Sigmoid colon (tissue), 7 donors: ENCODE data around the gene TRIM37. TPM values are rescaled to one million over a fixed set of nuclear protein-coding genes. Genes with fewer than 3 reads are reported as not detected.
"Not testable (repeated sequence)": the region's sequence is repeated elsewhere in the genome, so short reads cannot be mapped to it uniquely, and the experiment has no call there.

Experiments used
- DNase-seq: peaks from one replicate; pipeline ENCODE4 v3.0.0-alpha.2; 2019
- H3K27ac ChIP-seq, 4 donors: fragments of 200-600 bp; sonication (generic); one replicate each; pipeline ENCODE4 v1.5.1; 2016 to 2019; ENCODE audit warnings: mild to moderate bottlenecking in 1 of 4
- H3K27me3 ChIP-seq, 3 donors: fragments of 200-600 bp; sonication (generic); one replicate each; pipeline ENCODE4 v1.5.1; 2019; ENCODE audit warnings: mild to moderate bottlenecking in 1 of 3
- H3K36me3 ChIP-seq, 4 donors: fragments of 200-600 bp; sonication (generic); one replicate each; pipeline ENCODE4 v1.5.1; 2016 to 2019
- H3K4me1 ChIP-seq, 4 donors: fragments of 200-600 bp; sonication (generic); one replicate each; pipeline ENCODE4 v1.5.1; 2017 to 2019
- H3K4me3 ChIP-seq, 4 donors: fragments of 200-600 bp; sonication (generic); one replicate each; pipeline ENCODE4 v1.5.1; 2017 to 2019; ENCODE audit warnings: mild to moderate bottlenecking in 2 of 4, moderate library complexity in 1 of 4
- H3K9me3 ChIP-seq, 4 donors: fragments of 200-600 bp in 3 of 4; sonication (generic) in 3 of 4; one replicate each; pipeline versions ENCODE4 v1.5.1 to v1.6.1; 2013 to 2019
- EP300 ChIP-seq, 4 donors: sonication (generic); formaldehyde crosslinking; IDR thresholded peaks; one replicate each; pipeline ENCODE4 v1.6.1; 2017; ENCODE audit warnings: antibody characterized with exemption in 4 of 4
- POLR2A ChIP-seq, 2 donors: fragments of 450-650 bp; IDR thresholded peaks; one replicate each; pipeline ENCODE4 v1.6.1; 2016; ENCODE audit warnings: antibody characterized with exemption in 2 of 2, mild to moderate bottlenecking in 2 of 2, moderate library complexity in 2 of 2
- POLR2AphosphoS5 ChIP-seq, 4 donors: sonication (generic); formaldehyde crosslinking; IDR thresholded peaks; one replicate each; pipeline ENCODE4 v1.6.1; 2017; ENCODE audit warnings: antibody characterized with exemption in 4 of 4
- WGBS, 2 donors: extraction: QIAGEN DNeasy Blood & Tissue Kit; methylation state at CpG; one replicate each; pipeline ENCODE4 v1.1.7; 2013; 5-methylcytosine and 5-hydroxymethylcytosine counted together
- intact Hi-C: fragments of 100-400 bp; cut with DNase I; formaldehyde crosslinking; loops from one replicate; pipeline ENCODE4 v1.15.1; 2023
- polyA plus RNA-seq, 3 donors: library from polyadenylated mRNA; stranded (reverse); fragments of 200-250 nt; gene quantifications; one replicate each; pipeline ENCODE4 v1.2.3, GENCODE V29; 2013
- total RNA-seq, 4 donors: library from RNA; depleted of rRNA; stranded (reverse); fragments of >200 nt; gene quantifications; one replicate each; pipeline ENCODE4 v1.1.0, GENCODE V29; 2016
- TF ChIP-seq, protein P1 (sequence below), 4 experiments: fragments of 450-650 bp in 3 of 4; fragments of 200-600 bp in 1 of 4; IDR thresholded peaks; one replicate each; pipeline ENCODE4 v1.5.1; 2016 to 2019; ENCODE audit warnings: antibody characterized with exemption in 4 of 4, mild to moderate bottlenecking in 3 of 4, moderate library complexity in 2 of 4
- donor health status: healthy with polysubstance abuse.
- donor health status: Bipolar disorder and iron deficiency.
- donor health status: healthy.

Gene TRIM37
- total and polyA plus RNA-seq, 7 donors, result 6.5 to 37.8 (median 20.2) TPM

DNA sequence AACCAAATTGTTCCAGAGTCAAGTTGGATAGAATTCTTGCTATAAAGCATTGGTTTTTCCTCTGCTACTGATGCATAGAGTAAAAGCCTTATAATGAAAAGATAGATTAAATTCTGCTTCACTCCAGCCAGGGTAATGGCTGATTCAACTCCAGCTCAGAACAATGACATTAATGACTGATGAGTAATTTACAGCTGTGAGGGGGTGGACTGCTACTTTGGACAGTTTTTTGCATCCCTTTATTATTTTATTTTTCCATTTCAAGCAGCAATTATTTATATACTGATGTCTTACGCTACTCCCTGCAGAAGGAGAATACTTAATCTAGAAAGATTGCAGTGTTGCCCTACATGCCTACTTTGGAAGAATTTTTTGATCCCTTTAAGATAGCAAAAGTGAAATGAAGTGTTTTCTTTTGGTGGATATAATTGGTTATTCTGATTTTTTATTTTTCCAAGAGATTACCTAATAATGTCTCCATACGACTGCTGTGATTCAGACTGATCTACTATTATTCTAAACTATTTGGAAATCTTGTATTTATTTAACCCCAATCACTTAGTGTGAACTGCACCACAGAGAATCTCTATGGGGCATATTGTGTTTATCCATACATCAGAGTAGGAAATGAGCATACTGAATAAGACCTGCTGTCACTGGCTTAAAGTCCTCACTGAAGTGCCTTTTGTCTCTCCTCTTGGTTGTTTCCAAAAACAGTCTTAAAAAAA, 149.5 kb downstream of the TRIM37 start:
- no peaks in the 10 kb centered on the region for H3K27me3 ChIP-seq
- 83 to 89% methylated on average over 2 of the region's 2 CpGs for WGBS, 2 donors
- no peak overlapping the region for H3K4me3 ChIP-seq
- TF ChIP-seq EP300 (IDR thresholded peaks at IDR 0.05) (no peak), POLR2AphosphoS5 (IDR thresholded peaks at IDR 0.05) (no peak), POLR2A (IDR thresholded peaks at IDR 0.05) (no peak)
- TF ChIP-seq, protein P1, sequence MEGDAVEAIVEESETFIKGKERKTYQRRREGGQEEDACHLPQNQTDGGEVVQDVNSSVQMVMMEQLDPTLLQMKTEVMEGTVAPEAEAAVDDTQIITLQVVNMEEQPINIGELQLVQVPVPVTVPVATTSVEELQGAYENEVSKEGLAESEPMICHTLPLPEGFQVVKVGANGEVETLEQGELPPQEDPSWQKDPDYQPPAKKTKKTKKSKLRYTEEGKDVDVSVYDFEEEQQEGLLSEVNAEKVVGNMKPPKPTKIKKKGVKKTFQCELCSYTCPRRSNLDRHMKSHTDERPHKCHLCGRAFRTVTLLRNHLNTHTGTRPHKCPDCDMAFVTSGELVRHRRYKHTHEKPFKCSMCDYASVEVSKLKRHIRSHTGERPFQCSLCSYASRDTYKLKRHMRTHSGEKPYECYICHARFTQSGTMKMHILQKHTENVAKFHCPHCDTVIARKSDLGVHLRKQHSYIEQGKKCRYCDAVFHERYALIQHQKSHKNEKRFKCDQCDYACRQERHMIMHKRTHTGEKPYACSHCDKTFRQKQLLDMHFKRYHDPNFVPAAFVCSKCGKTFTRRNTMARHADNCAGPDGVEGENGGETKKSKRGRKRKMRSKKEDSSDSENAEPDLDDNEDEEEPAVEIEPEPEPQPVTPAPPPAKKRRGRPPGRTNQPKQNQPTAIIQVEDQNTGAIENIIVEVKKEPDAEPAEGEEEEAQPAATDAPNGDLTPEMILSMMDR (IDR thresholded peaks at IDR 0.05), result no peak
- H3K36me3 ChIP-seq, result no peaks in the 10 kb centered on the region
- H3K9me3 ChIP-seq, result no peaks in the 10 kb centered on the region
- no peak overlapping the region for H3K27ac ChIP-seq
- DNase-seq, result no peak
- intact Hi-C loops, result no loop called here
- H3K4me1 ChIP-seq, result no peaks in the 10 kb centered on the region

DNA sequence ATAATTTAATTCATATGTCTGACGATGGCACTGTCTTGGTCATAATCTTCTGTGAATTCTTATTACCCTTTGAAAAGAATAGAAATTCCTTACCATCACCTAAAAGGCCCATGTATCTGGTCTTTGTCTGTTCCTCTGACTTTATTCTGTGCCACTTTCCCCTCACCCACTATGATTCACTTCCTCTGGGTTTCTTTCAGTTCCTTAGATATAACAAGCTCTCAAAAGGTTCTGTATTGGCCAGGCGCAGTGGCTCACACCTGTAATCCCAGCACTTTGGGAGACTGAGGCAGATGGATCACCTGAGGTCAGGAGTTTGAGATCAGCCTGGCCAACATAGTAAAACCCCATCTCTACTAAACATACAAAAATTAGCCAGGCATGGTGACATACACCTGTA, 152.3 kb downstream of the TRIM37 start:
- H3K27ac ChIP-seq, DNase-seq, H3K4me3 ChIP-seq, H3K9me3 ChIP-seq, H3K4me1 ChIP-seq, H3K36me3 ChIP-seq, H3K27me3 ChIP-seq, intact Hi-C loops: not testable (repeated sequence)
- 70 to 79% methylated on average over 2 of the region's 2 CpGs for WGBS, 2 donors

DNA sequence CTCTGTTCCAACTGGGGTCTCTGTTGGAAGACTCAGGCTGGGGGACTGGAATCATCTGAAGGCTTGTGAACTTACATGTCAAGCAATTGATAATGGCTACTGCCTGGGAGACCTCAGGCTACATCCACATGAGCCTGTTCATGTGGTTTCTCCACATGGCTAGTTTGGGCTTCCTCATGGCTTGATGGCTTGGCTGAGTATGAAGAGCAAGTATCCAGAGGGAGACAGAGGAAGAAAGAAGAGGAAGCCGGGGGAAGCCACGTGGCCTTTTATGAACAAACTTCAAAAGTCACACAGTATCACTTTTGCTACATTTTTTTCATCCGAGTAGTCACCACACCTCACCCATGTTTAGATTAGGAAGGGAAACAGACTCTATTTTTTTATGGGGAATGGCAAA, 158.9 kb downstream of the TRIM37 start:
- 70 to 85% methylated on average over 3 of the region's 3 CpGs for WGBS, 2 donors
- intact Hi-C loops, result no loop called here

DNA sequence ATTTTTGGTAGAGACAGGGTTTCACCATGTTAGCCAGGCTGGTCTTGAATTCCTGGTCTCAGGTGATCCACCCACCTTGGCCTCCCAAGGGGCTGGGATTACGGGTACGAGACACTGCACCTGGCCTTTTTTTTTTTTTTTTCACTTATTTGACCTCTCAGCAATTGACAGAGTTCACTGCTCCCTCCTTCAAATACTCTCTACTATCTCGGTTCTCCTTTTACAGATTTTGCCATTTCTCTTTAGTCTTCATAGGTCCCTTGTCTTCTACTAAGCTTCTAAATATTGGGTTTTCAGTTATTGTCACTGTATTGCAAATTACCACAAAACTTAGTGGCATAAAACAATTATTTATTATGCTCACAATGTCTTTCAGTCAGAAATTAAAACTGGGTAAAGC, 159.3 kb downstream of the TRIM37 start:
- Histone ChIP-seq H3K36me3 (no peaks in the 10 kb centered on the region), H3K4me3 (no peak overlapping the region), H3K27me3 (no peaks in the 10 kb centered on the region), H3K27ac (no peak overlapping the region), H3K9me3 (peaks cover 0 to 7% (median 6%) of the 10 kb centered on the region in 4 donors), H3K4me1 (no peaks in the 10 kb centered on the region)
- intact Hi-C loops, result no loop called here
- 87% methylated on average over 3 of the region's 3 CpGs for WGBS, 2 donors
- DNase-seq, result no peak
- TF ChIP-seq POLR2A (IDR thresholded peaks at IDR 0.05), result no peak

More for the DNA sequence above, 158.9 kb downstream of the TRIM37 start:
- Histone ChIP-seq H3K27me3 (no peaks in the 10 kb centered on the region), H3K4me3 (no peak overlapping the region), H3K9me3 (peaks cover 0 to 7% (median 6%) of the 10 kb centered on the region in 4 donors), H3K27ac (no peak overlapping the region), H3K36me3 (no peaks in the 10 kb centered on the region), H3K4me1 (no peaks in the 10 kb centered on the region)
- TF ChIP-seq, protein P1 (IDR thresholded peaks at IDR 0.05), result no peak
- no peak for TF ChIP-seq POLR2A (IDR thresholded peaks at IDR 0.05)
- TF ChIP-seq EP300 (IDR thresholded peaks at IDR 0.05), result no peak
- TF ChIP-seq POLR2AphosphoS5 (IDR thresholded peaks at IDR 0.05), result no peak
- DNase-seq, result no peak

DNA sequence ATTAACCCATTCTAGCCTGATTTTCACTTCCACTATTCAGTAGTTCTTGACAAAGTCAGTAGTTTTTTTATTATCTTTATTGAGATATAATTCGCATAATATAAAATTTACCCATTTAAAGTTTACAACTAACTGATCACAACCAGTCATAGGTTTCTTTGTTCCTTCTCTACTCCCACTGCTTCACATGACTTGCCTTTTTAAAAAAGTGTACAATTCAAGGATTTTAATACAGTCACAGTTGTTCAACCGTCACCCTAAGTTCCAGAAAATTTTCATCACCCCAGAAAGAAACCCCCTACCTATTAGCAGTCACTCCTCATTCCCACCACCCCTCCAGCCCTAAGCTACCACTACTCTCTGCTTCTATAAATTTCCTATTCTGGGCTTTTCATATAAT, 162.5 kb downstream of the TRIM37 start:
- no peak overlapping the region for H3K27ac ChIP-seq
- TF ChIP-seq, protein P1 (IDR thresholded peaks at IDR 0.05), result no peak
- TF ChIP-seq POLR2AphosphoS5 (IDR thresholded peaks at IDR 0.05), result no peak
- no peak for TF ChIP-seq POLR2A (IDR thresholded peaks at IDR 0.05)
- TF ChIP-seq EP300 (IDR thresholded peaks at IDR 0.05), result no peak
- no peaks in the 10 kb centered on the region for H3K4me1 ChIP-seq
- H3K36me3 ChIP-seq, result no peaks in the 10 kb centered on the region
- intact Hi-C loops, result no loop called here
- 55 to 87% methylated on average over 2 of the region's 2 CpGs for WGBS, 2 donors
- H3K9me3 ChIP-seq, result no peaks in the 10 kb centered on the region
- DNase-seq, result no peak
- no peaks in the 10 kb centered on the region for H3K27me3 ChIP-seq
- H3K4me3 ChIP-seq, result no peak overlapping the region

DNA sequence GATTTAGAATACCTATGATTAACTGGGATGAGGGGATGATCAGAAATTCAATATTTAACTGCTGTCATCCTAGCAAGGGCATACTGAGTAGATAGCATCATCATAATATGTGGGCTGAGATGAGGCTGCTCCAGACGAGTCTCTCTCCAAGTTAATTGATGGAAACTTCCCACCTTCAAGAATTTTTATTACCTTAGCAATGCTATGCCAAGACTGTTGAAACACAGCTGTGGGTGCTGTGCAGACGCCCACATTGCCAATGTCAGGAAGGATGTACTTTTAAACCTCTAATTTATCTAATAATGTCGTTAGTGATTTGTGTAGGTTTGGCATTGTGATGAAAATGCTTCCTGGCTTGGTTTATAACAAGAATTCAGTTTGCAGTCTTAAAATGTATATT, 170.4 kb downstream of the TRIM37 start:
- Histone ChIP-seq H3K27me3 (no peaks in the 10 kb centered on the region), H3K4me1 (no peaks in the 10 kb centered on the region), H3K9me3 (no peaks in the 10 kb centered on the region), H3K4me3 (no peak overlapping the region), H3K36me3 (no peaks in the 10 kb centered on the region), H3K27ac (no peak overlapping the region)
- DNase-seq, result no peak
- intact Hi-C loops, result no loop called here
- WGBS, 2 donors, result 25 to 43% methylated on average over 3 of the region's 3 CpGs
- no peak for TF ChIP-seq POLR2AphosphoS5 (IDR thresholded peaks at IDR 0.05)
- no peak for TF ChIP-seq POLR2A (IDR thresholded peaks at IDR 0.05)
- TF ChIP-seq, protein P1 (IDR thresholded peaks at IDR 0.05), result no peak
- no peak for TF ChIP-seq EP300 (IDR thresholded peaks at IDR 0.05)
